AG04449 (cell line): ENCODE data around the gene SEC61G.

Experiments used
- CTCF ChIA-PET: fragments of 350-600 bp; formaldehyde crosslinking; extraction: SDS; loops from one replicate; lab custom pipeline; 2021; ENCODE audit warnings: antibody characterized with exemption; lab: Yijun Ruan, JAX
- POLR2A ChIA-PET: fragments of 400-600, 350-600 bp; formaldehyde crosslinking; extraction: SDS; loops from one replicate; lab custom pipeline; 2020; ENCODE audit warnings: antibody characterized with exemption, inconsistent platforms; lab: Yijun Ruan, JAX
- DNase-seq: peaks from one replicate; pipeline ENCODE4 v3.0.0-alpha.2; 2010; ENCODE audit warnings: low read depth, low spot score
- H3K4me3 ChIP-seq: 2 replicates; pipeline ENCODE4 v1.5.1; 2011; ENCODE audit warnings: low read depth, mild to moderate bottlenecking, control low read depth, low read length
- TF ChIP-seq, protein P1 (sequence below): IDR thresholded peaks from one replicate; pipeline ENCODE4 v1.5.1; 2011; ENCODE audit warnings: mild to moderate bottlenecking, moderate library complexity, low read length, control low read depth, inconsistent platforms; ENCODE audit not compliant: insufficient read depth; ENCODE audit errors: missing control alignments

The SEC61G gene

DNA sequence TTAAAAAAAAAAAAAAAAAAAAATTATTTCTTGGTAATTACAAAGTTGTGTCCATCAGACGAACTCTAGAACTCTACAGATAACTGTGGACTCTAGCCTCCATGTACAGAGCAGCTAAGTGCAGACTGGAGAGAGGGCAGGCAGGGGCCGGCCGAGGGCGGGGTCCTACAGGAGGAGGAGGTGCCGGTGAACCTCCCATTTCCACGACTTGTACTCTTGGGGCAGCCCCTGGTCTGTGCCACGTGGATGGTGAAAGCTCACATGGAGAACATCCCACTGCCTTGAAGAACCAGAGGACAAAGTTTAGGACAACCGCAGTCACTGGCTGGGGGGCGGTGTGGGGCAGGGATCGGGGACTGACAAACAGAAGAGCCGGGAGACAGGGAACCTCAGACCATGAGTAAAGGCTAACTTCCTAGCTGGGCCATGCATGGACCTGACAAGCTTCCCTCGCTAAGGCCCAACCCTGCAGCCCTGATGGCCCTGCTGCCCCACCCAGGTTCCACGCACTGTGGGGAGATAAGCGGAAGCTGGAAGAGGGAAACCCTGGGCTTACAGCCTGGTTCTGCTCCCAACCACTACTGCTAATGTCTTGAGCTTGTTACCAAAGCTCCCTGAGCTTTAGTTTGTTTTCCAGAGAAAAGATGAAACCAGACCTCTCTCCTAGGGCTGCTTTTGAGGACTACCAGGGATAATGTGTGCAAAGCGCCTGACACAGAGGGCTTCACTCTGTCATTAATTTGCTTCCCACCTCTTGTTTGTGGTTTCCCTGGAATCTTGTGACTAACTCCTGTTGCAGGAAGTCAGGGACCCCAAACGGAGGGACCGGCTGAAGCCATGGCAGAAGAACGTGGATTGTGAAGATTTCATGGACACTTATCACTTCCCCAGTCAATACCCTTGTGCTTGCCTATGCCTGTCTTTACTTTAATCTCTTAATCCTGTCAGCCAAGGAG lies 16.1 kb upstream of the SEC61G start:
- TF ChIP-seq, protein P1, sequence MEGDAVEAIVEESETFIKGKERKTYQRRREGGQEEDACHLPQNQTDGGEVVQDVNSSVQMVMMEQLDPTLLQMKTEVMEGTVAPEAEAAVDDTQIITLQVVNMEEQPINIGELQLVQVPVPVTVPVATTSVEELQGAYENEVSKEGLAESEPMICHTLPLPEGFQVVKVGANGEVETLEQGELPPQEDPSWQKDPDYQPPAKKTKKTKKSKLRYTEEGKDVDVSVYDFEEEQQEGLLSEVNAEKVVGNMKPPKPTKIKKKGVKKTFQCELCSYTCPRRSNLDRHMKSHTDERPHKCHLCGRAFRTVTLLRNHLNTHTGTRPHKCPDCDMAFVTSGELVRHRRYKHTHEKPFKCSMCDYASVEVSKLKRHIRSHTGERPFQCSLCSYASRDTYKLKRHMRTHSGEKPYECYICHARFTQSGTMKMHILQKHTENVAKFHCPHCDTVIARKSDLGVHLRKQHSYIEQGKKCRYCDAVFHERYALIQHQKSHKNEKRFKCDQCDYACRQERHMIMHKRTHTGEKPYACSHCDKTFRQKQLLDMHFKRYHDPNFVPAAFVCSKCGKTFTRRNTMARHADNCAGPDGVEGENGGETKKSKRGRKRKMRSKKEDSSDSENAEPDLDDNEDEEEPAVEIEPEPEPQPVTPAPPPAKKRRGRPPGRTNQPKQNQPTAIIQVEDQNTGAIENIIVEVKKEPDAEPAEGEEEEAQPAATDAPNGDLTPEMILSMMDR, result no peak
- DNase-seq, result no peak
- no peak overlapping the region for H3K4me3 ChIP-seq
- CTCF ChIA-PET, result interaction anchor here (0.8 to 20.5 kb wide), 40 partner anchors 9 to 820 kb away, joined by 3 to 555 read pairs (median 6); partner anchors contain the start of genes EGFR and SEC61G
- POLR2A ChIA-PET, result no interaction called here

DNA sequence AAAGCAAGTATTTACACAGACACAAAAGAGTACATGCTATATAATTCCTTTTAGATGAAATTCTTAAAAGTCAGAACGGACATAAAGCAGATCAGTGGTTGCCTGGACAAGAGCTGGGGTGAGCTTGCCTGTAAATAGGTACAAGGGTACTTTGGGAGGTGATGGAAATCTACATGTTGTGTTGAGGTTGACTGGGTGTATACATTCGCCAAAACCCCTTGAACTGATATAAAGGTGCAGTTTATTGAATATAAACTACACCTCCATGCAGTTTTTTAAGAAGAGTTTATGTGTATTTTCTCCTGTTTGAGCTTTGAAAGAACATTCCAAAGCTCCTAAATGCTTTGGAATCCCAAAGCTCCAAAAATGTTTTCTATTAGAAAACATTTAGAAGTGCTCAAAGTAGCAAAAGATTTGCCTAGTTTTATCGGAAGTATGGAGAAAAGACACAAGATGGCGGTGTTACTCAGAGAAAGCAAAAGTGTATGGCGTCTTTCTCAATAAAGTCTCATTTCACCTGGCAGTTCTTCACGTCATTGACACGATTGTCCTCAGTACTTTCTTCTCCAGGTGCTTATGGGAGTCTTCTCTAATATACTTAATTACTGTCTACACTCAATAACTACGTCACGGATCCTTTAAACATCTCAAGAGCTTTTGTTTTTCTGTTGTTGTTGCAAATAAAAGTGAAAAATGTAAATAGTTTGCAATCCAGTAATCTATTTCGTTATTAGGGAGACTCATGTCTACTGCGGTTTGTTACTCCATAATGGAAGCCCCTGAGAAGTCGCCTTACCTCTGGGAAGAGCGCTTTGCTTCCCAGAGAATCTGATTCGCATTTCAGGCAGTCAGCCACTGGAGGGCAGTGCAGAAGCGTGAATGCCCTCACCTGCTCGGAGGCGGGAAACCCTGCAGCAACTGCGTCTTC lies 14.7 kb upstream of the SEC61G start:
- POLR2A ChIA-PET, result no interaction called here
- H3K4me3 ChIP-seq, result peak overlapping the region; percentile 42
- DNase-seq, result peak; percentile 38
- TF ChIP-seq, protein P1, result peak; percentile 88
- CTCF ChIA-PET, result interaction anchor here (0.6 to 20.5 kb wide), 98 partner anchors 9 to 823 kb away, joined by 3 to 555 read pairs (median 4); partner anchors contain the start of genes EGFR, SEC61G and VOPP1

DNA sequence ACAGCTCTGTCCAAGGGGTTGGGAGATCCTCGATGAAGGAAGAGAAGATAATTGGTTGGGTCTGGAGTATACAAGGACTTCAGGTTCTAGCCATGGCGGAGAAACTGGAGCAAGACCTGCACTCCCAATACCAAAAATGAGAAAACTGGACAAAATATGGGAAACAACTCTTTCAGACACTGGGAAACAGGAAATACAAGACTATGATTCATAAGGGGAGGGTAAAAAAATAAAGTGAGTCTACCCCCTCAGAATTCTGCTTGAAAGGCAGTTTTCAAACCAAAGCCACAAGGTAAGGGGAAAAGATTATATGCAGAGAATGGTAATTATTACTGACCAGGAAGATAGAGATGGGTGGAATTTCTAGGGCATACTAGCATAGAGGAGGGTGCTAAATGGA lies 10.2 kb upstream of the SEC61G start:
- POLR2A ChIA-PET, result interaction anchor here (1.5 kb wide), 1 partner anchor 10 kb away, joined by 5 read pairs; the partner anchor contains the start of gene SEC61G
- H3K4me3 ChIP-seq, result no peak overlapping the region
- CTCF ChIA-PET, result interaction anchor here (0.6 to 20.5 kb wide), 6 partner anchors 19 to 795 kb away, joined by 3 to 555 read pairs (median 6); no protein-coding TSS in a partner anchor
- no peak for DNase-seq
- TF ChIP-seq, protein P1, result no peak

DNA sequence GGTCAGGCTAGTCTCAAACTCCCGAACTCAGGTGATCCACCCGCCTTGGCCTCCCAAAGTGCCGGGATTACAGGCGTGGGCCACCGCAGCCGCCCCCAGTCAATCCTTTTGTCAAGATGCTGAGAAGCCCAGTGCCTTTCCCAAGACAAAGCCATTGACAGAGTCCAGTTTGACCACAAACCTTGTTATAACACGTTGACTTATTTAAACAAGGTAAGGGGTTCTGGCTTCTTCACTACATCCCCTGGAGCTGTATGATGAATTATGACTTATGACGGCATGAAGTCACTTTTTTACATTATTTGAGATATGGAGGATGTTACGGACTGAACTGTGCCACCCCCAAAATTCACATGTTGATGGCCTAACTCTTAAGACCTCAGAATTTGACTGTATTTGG lies 5.8 kb upstream of the SEC61G start:
- no peak for DNase-seq
- POLR2A ChIA-PET, result no interaction called here
- TF ChIP-seq, protein P1, result no peak
- no peak overlapping the region for H3K4me3 ChIP-seq
- CTCF ChIA-PET, result interaction anchor here (1.9 to 3.6 kb wide), 2 partner anchors 10 to 490 kb away, joined by 13 to 27 read pairs; no protein-coding TSS in a partner anchor

DNA sequence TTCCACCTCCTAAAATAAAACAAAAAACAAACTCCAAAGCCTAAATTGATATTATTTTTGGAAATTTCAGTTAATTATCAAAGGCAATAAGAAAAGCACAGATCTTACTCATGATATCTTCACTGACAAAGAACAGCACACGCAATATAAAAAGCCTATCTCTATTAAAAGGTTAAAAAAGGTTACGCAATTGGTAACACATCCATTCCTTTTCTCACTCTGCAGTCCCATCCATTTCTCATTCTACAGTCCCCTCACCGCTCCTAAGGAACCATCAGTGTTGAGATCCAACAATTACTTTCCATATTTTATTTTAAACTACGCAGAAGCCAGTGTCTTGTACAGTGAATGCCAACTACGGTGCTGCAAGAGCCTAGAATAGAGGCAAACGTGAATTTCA lies 1.3 kb downstream of the SEC61G start:
- ChIA-PET POLR2A (interaction anchor here (1.2 kb wide), 1 partner anchor 8 kb away, joined by 4 read pairs; no protein-coding TSS in a partner anchor), CTCF (interaction anchor here (1.3 to 5.2 kb wide), 4 partner anchors 17 to 513 kb away, joined by 3 to 41 read pairs (median 12); no protein-coding TSS in a partner anchor)
- peak overlapping the region; percentile 86 for H3K4me3 ChIP-seq
- no peak for DNase-seq
- TF ChIP-seq, protein P1, result no peak
